Transverse colon (tissue), 4 donors: ENCODE measurements around the gene COMMD9.

ENCODE experiments used
- EP300 ChIP-seq: sonication (generic); formaldehyde crosslinking; IDR thresholded peaks from one replicate; pipeline ENCODE4 v1.6.1; 2017; ENCODE audit warnings: antibody characterized with exemption, low read depth
- POLR2A ChIP-seq: fragments of 450-650 bp; IDR thresholded peaks from one replicate; pipeline ENCODE4 v1.6.1; 2016; ENCODE audit warnings: antibody characterized with exemption, mild to moderate bottlenecking, moderate library complexity
- POLR2AphosphoS5 ChIP-seq, 3 donors: sonication (generic); formaldehyde crosslinking; IDR thresholded peaks; one replicate each; pipeline ENCODE4 v1.6.1; 2016; ENCODE audit warnings: antibody characterized with exemption in 3 of 3
- TF ChIP-seq, protein P1 (sequence below), 5 experiments: fragments of 200-600 bp in 3 of 5; fragments of 450-650 bp in 2 of 5; sonication (generic) in 3 of 5; IDR thresholded peaks; 1 replicate in 2 of 5; 2 replicates in 3 of 5; pipeline ENCODE4 v1.5.1; 2016 to 2017; ENCODE audit warnings: antibody characterized with exemption in 5 of 5, inconsistent platforms in 3 of 5, mild to moderate bottlenecking in 2 of 5, moderate library complexity in 1 of 5

DNA sequence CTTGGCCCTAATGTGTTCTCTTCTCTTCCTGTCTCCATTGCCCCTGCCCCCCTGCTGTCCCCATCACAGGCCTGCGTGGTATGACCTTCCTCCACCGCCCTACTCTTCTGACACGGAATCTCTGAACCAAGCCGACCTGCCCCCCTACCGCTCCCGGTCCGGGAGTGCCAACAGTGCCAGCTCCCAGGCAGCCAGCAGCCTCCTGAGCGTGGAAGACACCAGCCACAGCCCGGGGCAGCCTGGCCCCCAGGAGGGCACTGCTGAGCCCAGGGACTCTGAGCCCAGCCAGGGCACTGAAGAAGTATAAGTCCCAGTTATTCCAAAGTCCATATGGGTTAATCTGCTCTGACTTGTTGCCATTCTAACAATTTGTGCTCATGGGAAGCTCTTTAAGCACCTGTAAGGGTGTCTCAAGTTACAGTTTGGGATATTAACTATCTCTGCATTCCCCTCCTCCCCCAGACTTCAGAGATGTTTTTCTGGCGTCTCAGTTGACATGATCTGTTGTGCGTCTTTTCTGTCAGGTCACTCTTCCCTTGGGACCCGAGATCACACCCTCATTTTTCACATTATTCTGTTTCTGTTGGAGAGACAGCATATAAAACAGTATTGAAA is 60.0 kb downstream of the COMMD9 start:
- TF ChIP-seq, protein P1, sequence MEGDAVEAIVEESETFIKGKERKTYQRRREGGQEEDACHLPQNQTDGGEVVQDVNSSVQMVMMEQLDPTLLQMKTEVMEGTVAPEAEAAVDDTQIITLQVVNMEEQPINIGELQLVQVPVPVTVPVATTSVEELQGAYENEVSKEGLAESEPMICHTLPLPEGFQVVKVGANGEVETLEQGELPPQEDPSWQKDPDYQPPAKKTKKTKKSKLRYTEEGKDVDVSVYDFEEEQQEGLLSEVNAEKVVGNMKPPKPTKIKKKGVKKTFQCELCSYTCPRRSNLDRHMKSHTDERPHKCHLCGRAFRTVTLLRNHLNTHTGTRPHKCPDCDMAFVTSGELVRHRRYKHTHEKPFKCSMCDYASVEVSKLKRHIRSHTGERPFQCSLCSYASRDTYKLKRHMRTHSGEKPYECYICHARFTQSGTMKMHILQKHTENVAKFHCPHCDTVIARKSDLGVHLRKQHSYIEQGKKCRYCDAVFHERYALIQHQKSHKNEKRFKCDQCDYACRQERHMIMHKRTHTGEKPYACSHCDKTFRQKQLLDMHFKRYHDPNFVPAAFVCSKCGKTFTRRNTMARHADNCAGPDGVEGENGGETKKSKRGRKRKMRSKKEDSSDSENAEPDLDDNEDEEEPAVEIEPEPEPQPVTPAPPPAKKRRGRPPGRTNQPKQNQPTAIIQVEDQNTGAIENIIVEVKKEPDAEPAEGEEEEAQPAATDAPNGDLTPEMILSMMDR (IDR thresholded peaks at IDR 0.05): no peak
- TF ChIP-seq POLR2A (no peak), EP300 (no peak), POLR2AphosphoS5 (IDR thresholded peaks at IDR 0.05) (no peak)
